IPS-18c (cell line): Measurements from ENCODE around the gene DOCK6.

ENCODE experiments used
- H3K4me3 ChIP-seq: 2 replicates; pipeline ENCODE4 v1.7.0; 2013; ENCODE audit warnings: low read depth, mild to moderate bottlenecking, low read length, moderate library complexity; ENCODE audit not compliant: insufficient read depth
- H3K9me3 ChIP-seq: one replicate; pipeline ENCODE4 v1.6.1; 2013; ENCODE audit warnings: mild to moderate bottlenecking, low read length, moderate library complexity; ENCODE audit not compliant: control insufficient read depth, insufficient read depth

Gene DOCK6

DNA sequence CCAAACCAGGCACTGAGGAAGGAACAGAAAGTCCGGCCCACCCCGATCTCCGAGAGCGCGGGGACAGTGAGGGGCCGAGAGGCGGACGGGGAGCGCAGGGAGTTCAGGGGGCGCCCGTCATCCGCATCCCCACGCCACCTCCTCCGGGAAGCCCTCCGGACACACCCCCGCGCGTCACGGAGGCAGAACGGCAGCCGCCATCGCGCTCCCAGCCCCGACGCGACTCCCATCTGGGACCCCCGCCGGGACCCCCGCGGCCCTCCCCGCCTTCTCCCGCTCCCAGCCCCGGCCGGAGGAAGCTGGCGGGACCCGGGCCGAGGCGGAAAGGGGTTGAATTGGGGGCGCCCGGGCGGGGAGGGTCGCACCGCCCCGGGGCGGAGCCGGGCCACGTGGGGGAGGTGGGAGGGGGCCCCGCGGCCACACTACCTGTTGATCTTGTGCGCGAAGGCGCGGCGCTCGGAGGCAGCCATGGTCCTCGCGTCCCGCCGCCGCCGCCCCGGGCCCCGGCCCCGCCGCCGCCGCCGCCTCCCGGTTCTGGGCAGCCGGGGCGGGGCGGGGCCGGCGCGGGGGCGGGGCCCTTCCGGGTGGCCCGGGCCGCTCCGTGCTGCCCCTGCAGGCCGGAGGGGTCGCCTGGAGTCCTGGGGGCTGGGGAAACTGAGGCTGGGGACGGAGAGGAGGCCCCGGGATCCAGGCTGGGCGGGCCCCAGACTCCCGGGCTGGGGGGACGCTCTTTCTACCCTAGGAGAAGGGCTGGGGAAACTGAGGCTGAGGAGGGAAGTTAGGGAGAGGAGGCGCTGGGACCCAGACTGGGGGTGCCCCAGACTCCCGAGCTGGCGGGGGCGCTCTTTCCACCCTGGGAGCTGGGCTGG lies at the start of gene DOCK6:
Gene DOCK6 (minus strand): TSS at position 554 of the 869 bp plus-strand sequence. CDS start 84 bp downstream, at position 470.
- no peaks in the 10 kb centered on the region for H3K9me3 ChIP-seq
- H3K4me3 ChIP-seq: peak within 1 kb of the TSS; percentile 81

GRCh38 chr19:11306337-11306736 lies 44.0 kb upstream of the DOCK6 start:
- no peak overlapping the region for H3K4me3 ChIP-seq
- H3K9me3 ChIP-seq: no peaks in the 10 kb centered on the region

DNA sequence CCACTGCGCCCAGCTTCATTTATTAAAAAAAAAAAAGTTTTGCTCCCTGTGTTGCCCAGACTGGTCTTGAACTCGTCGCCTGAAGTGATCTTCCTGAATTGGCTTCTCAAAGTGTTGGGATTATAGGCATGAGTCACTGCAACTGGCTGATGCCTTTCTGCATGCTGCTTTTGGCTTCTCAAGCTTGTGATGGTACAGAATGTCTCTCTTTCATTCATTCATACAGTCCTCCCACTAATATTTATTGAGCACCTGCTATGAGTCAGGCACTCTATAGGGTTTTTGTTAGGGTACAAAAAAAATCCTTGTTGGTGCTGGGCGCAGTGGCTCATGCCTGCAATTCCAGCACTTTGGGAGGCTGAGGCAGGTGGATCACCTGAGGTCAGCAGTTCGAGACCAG lies 42.6 kb upstream of the DOCK6 start:
- no peak overlapping the region for H3K4me3 ChIP-seq
- no peaks in the 10 kb centered on the region for H3K9me3 ChIP-seq

GRCh38 chr19:11300811-11301120 lies 38.4 kb upstream of the DOCK6 start:
- no peak overlapping the region for H3K4me3 ChIP-seq
- no peaks in the 10 kb centered on the region for H3K9me3 ChIP-seq

DNA sequence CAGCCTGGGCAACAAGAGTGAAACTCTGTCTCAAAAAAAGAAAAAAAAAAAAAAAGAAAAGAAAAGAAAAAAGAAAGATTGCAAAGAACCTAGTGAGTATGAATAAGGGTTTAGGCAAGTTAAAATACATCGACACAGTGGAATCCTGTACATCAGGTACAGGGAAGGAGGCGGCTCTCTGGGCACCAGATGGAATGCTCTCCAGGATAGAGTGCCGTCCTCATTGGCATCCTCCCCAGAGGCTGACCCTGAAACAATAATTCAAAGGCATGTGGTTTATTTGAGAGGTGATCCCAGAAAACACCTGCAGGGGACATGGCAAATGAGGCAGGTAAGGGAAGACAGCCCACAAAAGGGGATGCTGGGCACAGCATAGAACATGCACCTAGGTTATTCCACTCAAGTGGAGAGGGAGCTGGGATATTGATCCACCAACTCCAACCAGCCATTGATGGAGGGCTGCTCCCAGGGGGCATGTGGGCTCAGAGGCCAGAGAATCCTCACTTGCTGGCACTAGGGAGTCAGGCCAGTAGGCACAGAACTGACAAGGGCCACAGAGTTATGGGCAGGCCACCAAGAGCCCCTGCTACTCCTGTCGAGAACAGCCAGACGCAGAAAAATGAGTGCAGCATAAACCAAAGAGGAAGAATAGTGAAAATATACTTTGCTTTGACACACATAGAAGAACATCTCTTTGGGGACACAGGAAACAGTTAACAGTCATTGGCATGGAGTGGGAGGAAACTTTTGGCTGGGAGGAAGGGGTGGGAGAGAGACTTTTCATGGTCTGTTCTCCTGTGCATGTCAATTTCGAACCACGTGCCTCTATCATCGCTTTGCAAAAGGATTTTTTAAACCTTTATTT lies 37.9 kb upstream of the DOCK6 start:
- Histone ChIP-seq H3K9me3 (no peaks in the 10 kb centered on the region), H3K4me3 (no peak overlapping the region)

DNA sequence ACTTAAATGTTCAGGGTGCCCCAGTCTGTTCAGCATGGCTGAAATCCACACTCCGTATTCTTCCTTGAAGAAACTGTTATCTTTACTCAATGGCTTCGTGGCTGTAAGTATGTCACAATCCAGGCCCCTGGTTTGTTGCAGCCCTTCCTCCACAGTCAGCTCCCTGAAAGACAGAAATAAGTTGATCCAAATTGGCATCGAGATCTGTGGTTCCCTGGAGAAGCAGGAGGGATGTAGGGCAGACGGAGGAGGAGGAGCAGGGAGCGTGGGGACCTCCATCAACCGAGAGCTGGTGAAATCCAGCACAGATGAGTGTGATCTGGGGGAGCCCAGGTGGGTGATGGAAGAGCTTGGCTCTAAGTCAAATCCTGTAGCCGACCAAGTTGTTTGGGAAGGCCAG lies 33.9 kb upstream of the DOCK6 start:
- no peak overlapping the region for H3K4me3 ChIP-seq
- peaks cover 3% of the 10 kb centered on the region for H3K9me3 ChIP-seq

GRCh38 chr19:11295665-11296245 lies 33.4 kb upstream of the DOCK6 start, which contains the start of gene TSPAN16:
Gene TSPAN16 (plus strand): TSS chr19:11296160. CDS start chr19:11296298, 138 bp downstream.
- peaks cover 3% of the 10 kb centered on the region for H3K9me3 ChIP-seq
- no peak within 1 kb of the TSS for H3K4me3 ChIP-seq

- no peak overlapping the region for H3K4me3 ChIP-seq
- peaks cover 3% of the 10 kb centered on the region for H3K9me3 ChIP-seq
Observed at GRCh38 chr19:11295180-11295579, 32.9 kb upstream of the DOCK6 start.

DNA sequence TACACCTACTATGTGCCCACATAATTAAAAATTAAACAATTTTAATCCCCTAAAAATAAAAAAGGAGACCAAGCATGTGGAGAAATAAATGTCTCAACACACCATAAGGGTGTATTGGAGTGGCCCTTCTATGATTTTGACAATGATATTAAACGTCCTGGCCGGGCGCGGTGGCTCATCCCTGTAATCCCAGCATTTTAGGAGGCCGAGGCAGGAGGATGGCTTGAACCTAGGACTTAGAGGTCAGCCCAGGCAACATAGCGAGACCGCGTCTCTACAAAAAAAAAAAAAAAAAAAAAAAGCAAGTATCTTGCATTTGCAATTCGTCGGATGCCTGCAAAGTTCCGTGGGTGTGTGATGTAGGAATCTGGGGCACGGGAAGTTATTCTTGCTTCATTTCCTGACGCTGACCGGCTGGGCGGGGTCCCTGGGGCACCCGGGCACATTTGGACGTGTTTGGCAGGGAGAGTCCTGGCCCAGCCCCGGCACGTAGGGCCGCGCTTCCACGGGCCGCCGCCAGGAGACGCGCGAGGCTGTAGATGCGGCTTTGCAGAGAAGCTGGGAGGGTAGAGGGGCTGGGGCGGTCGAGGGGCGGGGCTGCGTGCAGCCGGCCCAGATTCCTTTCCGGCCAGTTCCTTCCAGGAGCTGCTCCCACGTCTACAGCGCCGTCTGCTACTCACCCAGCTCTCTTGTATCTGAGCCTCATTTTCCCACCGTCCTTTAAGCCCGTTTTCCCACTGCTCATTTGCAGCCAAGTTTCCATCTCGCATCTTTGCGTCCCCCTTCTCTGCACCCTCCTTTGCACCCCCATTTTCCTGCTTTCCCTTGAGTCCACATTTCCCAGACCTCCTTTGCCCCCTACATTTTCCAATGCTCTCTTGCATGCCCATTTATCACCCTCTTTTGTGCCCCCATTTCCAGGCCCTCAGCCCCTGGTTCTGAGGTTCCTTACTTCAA lies 31.4 kb upstream of the DOCK6 start:
- H3K9me3 ChIP-seq: peaks cover 3% of the 10 kb centered on the region
- no peak overlapping the region for H3K4me3 ChIP-seq

DNA sequence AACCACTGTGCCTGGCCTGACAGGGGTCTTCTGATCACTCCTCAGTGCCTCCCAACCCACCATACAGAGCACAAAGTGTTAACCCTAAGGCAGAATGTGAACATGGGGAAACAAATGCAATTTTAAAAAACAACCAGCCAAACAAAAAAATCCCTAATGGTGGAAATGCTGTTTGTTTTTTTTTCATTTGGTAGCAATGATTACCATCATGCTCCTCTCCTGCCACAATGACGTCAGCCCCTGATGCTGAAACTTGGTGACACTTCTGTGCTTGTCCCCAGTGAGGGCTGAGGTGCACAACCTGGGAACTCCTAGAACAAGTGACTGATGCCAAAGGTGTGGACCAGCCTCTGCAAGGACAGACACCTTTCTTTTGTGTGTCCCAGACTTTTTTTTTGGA lies 29.7 kb upstream of the DOCK6 start:
- Histone ChIP-seq H3K9me3 (peaks cover 3% of the 10 kb centered on the region), H3K4me3 (no peak overlapping the region)

DNA sequence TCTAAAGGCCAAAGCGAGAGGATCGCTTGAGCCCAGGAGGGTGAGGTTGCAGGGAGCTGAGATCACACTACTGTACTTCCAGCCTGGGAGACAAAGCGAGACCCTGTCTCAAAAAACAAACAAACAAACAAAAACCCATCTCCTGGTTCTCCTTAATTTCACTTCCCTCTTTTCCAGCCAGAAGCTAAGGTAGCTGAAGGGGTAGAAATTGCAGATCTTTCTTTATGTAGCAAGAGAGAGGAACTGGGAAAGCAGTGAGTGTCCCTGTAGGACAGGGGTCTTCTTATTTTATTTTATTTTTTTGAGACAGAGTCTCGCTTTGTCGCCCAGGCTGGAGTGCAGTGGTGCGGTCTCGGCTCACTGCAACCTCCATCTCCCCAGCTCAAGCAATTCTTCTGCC lies 29.1 kb upstream of the DOCK6 start:
- peaks cover 3% of the 10 kb centered on the region for H3K9me3 ChIP-seq
- no peak overlapping the region for H3K4me3 ChIP-seq

DNA sequence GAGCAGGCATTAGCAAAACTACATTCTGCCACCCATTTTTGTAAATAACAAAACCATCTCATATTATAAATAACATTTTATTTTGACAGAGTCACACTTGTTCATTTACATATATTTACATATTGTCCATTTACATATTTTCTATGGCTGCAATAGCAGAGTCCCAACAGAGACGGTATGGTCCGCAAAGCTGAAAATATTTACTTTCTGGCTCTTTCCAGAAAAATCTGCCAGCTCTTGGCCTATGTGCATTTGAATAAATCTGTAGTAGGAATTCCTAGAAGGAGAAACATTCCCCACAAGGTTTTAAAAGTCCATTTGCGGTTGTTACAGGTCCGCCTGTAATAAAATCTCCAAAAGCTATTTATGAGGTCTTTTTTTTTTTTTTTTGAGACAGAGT lies 27.9 kb upstream of the DOCK6 start:
- H3K4me3 ChIP-seq: no peak overlapping the region
- H3K9me3 ChIP-seq: peaks cover 3% of the 10 kb centered on the region

DNA sequence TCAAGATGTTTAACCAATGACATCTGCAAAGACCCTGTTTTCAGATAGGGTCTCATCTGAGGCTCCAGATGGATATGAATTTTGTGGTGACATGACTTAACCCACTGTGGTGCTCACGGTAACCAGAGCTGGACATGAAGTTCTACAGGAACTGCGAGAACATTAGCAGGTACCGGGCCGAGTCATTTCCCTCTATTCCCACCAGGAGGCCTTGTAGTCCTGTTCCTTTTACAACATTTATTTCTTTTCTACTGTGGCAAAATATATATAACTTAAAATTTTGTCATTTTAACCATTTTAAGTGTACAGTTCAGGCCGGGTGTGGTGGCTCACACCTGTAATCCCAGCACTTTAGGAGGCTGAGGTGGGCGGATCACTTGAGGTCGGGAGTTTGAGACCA lies 26.0 kb upstream of the DOCK6 start:
- no peak overlapping the region for H3K4me3 ChIP-seq
- H3K9me3 ChIP-seq: peaks cover 3% of the 10 kb centered on the region

- no peaks in the 10 kb centered on the region for H3K9me3 ChIP-seq
- H3K4me3 ChIP-seq: no peak overlapping the region
Observed at GRCh38 chr19:11286312-11286974, 24.1 kb upstream of the DOCK6 start.

GRCh38 chr19:11284515-11284914 lies 22.2 kb upstream of the DOCK6 start:
- Histone ChIP-seq H3K4me3 (no peak overlapping the region), H3K9me3 (no peaks in the 10 kb centered on the region)

DNA sequence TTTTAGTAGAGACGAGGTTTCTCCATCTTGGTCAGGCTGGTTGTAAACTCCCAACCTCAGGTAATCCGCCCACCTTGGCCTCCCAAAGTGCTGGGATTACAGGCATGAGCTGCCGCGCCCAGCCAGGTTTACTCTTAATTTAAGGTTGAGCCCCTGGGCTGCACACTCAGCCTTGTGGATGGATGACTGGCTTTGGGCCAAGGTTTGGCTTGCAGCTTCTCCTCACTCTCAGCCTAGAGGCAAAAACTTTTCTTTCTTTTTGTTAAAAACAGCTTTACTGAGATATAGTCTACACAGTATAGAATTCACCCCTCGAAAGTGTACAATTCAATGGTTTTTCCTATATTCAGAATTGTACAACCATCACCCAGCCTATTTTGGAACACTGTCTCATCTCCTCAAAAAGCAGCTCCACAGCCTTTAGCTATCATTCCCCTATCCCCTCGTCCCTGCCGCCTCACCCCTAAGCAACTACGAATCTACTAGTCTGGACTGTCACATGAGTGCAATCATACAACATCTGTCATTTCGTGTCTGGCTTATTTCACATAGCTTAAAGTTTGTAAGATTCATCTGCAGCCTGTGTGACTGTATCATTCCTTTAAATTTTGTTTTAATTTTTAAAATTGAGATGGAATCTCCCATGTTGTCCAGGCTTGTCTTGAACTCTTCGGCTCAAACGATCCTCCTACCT lies 19.2 kb upstream of the DOCK6 start:
- no peaks in the 10 kb centered on the region for H3K9me3 ChIP-seq
- H3K4me3 ChIP-seq: no peak overlapping the region
